NCI-H446 treated with DMSO at 0.1 percent for 48 hours (cell line): ENCODE measurements around the gene ASH1L.
A peak's percentile ranks its signal among the peaks of the same experiment; 100 is the strongest.
"Not testable (repeated sequence)": the region's sequence is repeated elsewhere in the genome, so short reads cannot be mapped to it uniquely, and the experiment has no call there.

ENCODE experiments used
- DNase-seq: peaks from one replicate; lab custom pipeline; 2025; lab: John Stamatoyannopoulos, UW

ASH1L gene

GRCh38 chr1:155487541-155487940, 75.1 kb downstream of the ASH1L start:
- no peak for DNase-seq

- not testable (repeated sequence) for DNase-seq
Observed at GRCh38 chr1:155486952-155487351, 75.7 kb downstream of the ASH1L start.

GRCh38 chr1:155485945-155486344, 76.7 kb downstream of the ASH1L start:
- no peak for DNase-seq

- DNase-seq, result no peak
Observed at GRCh38 chr1:155485222-155485621, 77.4 kb downstream of the ASH1L start.

- DNase-seq, result peak; percentile 97
Observed at GRCh38 chr1:155481741-155482241, 80.8 kb downstream of the ASH1L start.

- no peak for DNase-seq
Observed at GRCh38 chr1:155479205-155479604, 83.4 kb downstream of the ASH1L start.

- no peak for DNase-seq
Observed at GRCh38 chr1:155478270-155478852, 84.2 kb downstream of the ASH1L start.

GRCh38 chr1:155474146-155474545, 88.5 kb downstream of the ASH1L start:
- DNase-seq, result no peak

- DNase-seq, result no peak
Observed at GRCh38 chr1:155473151-155473821, 89.3 kb downstream of the ASH1L start.

- no peak for DNase-seq
Observed at GRCh38 chr1:155472491-155473083, 90.0 kb downstream of the ASH1L start.

- no peak for DNase-seq
Observed at GRCh38 chr1:155471891-155472290, 90.7 kb downstream of the ASH1L start.

GRCh38 chr1:155471026-155471425, 91.6 kb downstream of the ASH1L start:
- DNase-seq, result no peak

- no peak for DNase-seq
Observed at GRCh38 chr1:155466996-155467395, 95.6 kb downstream of the ASH1L start.

- no peak for DNase-seq
Observed at GRCh38 chr1:155466617-155466972, 96.0 kb downstream of the ASH1L start.

GRCh38 chr1:155463865-155464650, 98.5 kb downstream of the ASH1L start:
- DNase-seq, result no peak

GRCh38 chr1:155458111-155458510, 104.5 kb downstream of the ASH1L start:
- DNase-seq, result no peak

- no peak for DNase-seq
Observed at GRCh38 chr1:155457266-155457665, 105.3 kb downstream of the ASH1L start.

GRCh38 chr1:155455588-155456195, 106.9 kb downstream of the ASH1L start:
- no peak for DNase-seq

- DNase-seq, result no peak
Observed at GRCh38 chr1:155454096-155454495, 108.5 kb downstream of the ASH1L start.

- no peak for DNase-seq
Observed at GRCh38 chr1:155453141-155453540, 109.5 kb downstream of the ASH1L start.

GRCh38 chr1:155451199-155451598, 111.4 kb downstream of the ASH1L start:
- DNase-seq, result no peak

- not testable (repeated sequence) for DNase-seq
Observed at GRCh38 chr1:155442431-155442830, 120.2 kb downstream of the ASH1L start.
